IPS-15b (cell line): ENCODE measurements around the gene GABBR2.

Experiments
- H3K27me3 ChIP-seq: one replicate; pipeline ENCODE4 v1.6.1; 2013; ENCODE audit warnings: low read length; ENCODE audit not compliant: control insufficient read depth, insufficient read depth
- H3K36me3 ChIP-seq: one replicate; pipeline ENCODE4 v1.6.1; 2013; ENCODE audit warnings: low read length; ENCODE audit not compliant: control insufficient read depth, insufficient read depth
- H3K4me1 ChIP-seq: one replicate; pipeline ENCODE4 v1.6.1; 2013; ENCODE audit warnings: mild to moderate bottlenecking, low read length; ENCODE audit not compliant: control insufficient read depth, insufficient read depth
- H3K4me3 ChIP-seq: one replicate; pipeline ENCODE4 v1.5.1; 2013; ENCODE audit warnings: low read depth, low read length
- H3K9ac ChIP-seq: one replicate; pipeline ENCODE4 v1.6.1; 2013; ENCODE audit warnings: low read depth, mild to moderate bottlenecking, low read length
- H3K9me3 ChIP-seq: one replicate; pipeline ENCODE4 v1.6.1; 2013; ENCODE audit warnings: mild to moderate bottlenecking, low read length; ENCODE audit not compliant: control insufficient read depth, insufficient read depth

GABBR2 gene

DNA sequence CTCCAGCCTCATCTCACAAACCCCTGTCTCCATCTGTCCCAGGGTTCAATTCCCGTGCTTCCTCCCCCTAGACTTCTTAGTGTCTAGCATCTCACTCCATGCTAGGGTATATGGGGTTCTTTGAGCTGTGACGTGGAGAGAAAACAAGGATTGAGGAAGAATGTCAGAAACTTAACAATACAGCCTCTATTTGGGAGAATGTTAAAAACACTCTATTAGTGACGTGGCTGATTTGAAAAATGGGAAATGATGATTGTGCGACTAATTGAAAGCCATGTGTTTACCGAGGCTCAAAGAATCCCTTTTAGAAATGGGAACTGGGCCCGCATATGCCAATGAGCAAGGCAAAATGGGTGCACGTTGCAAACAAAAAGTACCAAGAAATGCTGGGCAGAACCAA, 380.6 kb downstream of the GABBR2 start:
- H3K9me3 ChIP-seq: no peaks in the 10 kb centered on the region
- no peaks in the 10 kb centered on the region for H3K36me3 ChIP-seq
- H3K9ac ChIP-seq: no peak overlapping the region
- H3K4me1 ChIP-seq: no peaks in the 10 kb centered on the region
- H3K4me3 ChIP-seq: no peak overlapping the region
- H3K27me3 ChIP-seq: no peaks in the 10 kb centered on the region

DNA sequence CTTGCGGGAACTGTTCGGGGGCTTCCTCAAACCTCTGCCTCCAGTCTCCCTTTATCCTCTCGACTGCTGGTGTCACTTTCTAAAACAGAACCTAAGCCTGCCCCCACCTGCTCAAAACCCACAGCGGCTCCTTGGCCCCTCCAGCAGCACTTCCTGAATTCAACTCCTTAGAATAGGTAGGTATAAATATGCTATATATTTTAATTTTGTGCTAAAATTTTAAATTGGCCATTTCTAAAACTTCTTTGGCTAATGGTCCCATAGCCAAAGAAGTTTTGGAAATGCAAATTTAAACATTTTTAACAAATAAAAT, 381.5 kb downstream of the GABBR2 start:
- Histone ChIP-seq H3K4me3 (no peak overlapping the region), H3K27me3 (no peaks in the 10 kb centered on the region), H3K9ac (no peak overlapping the region), H3K9me3 (no peaks in the 10 kb centered on the region), H3K36me3 (no peaks in the 10 kb centered on the region), H3K4me1 (no peaks in the 10 kb centered on the region)

DNA sequence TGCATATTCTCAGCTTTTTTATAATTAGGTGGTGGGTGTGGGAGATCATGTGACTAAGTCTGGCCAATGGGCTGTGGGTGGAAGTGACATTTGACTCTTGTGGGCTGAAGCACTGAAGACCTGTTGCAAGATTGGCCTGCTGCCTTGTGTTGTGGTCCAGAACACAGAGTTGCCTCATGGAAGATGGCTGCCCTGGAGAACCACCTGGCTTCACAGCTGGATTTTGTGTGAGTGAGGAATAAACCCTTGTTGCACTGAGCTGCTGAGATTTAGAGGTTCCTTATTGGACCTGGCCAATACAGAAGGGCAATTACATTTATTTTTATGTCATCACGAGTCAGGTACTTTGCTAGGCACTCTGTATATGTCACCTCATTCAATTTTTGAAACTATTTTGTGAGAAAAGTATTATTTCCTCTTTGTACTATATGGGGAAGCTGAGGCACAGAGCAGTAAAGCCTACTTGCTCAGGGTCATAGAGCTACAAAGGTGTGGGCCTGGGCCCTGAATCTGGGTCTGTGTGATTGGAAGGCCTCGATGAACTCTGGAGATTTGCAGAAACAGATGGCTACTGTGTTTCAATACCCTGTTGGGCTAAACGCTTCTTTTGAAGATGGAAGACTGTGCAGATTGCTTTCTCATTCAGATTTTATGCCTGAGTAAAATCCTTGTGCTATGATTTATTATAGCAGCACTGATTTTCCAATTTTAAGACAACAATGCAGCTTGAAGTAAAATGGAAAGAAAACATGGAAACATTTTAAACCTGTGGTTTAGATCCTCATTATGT, 382.1 kb downstream of the GABBR2 start:
- Histone ChIP-seq H3K4me3 (no peak overlapping the region), H3K9ac (no peak overlapping the region), H3K9me3 (no peaks in the 10 kb centered on the region), H3K27me3 (no peaks in the 10 kb centered on the region), H3K4me1 (no peaks in the 10 kb centered on the region), H3K36me3 (no peaks in the 10 kb centered on the region)

DNA sequence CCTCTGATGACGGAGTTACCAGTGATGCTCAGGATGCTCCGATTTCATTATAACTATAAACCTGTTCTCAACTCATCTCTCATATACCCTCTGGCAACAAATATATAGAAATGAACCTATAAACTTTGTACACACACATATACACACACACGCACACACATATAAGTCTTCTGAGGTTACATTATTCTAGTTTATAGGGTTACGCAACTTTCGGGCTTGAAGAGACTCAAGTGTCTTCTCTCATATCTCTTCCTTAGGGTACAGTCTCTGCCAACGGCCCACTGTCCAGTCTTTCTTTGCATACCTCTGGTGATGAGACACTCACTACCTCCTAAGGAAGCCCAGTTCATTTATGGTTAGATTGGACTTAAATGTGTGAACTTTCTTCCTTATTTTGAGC, 383.9 kb downstream of the GABBR2 start:
- Histone ChIP-seq H3K4me1 (no peaks in the 10 kb centered on the region), H3K9me3 (no peaks in the 10 kb centered on the region), H3K36me3 (no peaks in the 10 kb centered on the region), H3K9ac (no peak overlapping the region), H3K27me3 (no peaks in the 10 kb centered on the region), H3K4me3 (no peak overlapping the region)

DNA sequence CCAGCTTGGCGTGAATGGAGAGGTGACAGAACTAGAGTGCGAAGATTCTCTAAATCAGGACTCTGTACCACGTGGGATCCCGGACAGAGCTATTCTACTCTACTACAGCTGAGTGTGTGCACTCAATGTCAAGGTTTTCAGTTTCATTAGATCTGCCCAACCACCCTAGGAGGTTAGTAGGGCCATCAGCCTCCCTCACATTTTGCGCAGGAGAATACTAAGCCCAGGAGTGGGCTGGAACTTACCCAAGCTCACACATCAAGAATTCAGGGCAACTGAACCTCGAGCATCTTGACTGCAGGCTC, 385.0 kb downstream of the GABBR2 start:
- Histone ChIP-seq H3K4me3 (no peak overlapping the region), H3K9me3 (no peaks in the 10 kb centered on the region), H3K36me3 (no peaks in the 10 kb centered on the region), H3K27me3 (no peaks in the 10 kb centered on the region), H3K9ac (no peak overlapping the region), H3K4me1 (no peaks in the 10 kb centered on the region)

DNA sequence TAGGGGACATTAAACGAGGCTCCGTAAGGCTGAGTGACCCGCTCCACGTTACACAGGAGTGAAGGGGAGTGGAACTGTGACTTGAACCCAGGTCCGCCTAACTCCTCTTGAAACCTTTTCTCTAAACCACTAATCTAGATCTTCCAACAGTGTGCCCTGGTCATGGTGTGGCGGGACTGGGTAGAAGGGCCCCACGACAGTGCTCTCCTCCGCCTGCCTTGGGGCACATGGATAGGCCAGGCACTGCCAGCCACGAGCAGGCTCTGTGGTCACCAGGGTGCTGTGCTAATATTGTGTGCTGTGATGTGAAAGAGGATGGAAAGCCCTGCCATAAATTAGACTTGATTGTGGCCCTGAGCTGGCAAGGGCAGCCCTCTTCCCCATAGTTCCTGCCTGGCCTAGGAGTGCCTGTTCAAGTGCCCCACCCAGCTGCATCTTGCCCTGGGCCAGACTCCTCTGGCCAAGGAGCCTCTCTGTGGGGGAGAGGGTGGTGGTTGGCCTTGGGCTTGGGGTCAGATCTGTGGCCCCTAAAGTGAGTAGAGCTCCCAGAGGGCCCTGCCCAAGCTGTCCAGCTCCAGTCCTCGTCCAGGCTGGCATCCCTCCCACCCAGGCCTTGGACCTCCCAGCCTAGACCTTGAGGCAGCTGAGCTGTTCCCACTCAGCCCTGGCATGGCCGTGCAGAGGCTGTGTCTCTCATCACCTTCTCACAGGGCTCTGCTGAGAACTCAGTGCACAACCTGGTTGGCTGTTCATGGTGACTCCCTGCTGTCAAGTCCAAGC, 385.5 kb downstream of the GABBR2 start:
- Histone ChIP-seq H3K27me3 (no peaks in the 10 kb centered on the region), H3K4me3 (no peak overlapping the region), H3K4me1 (no peaks in the 10 kb centered on the region), H3K9ac (no peak overlapping the region), H3K36me3 (no peaks in the 10 kb centered on the region), H3K9me3 (no peaks in the 10 kb centered on the region)

DNA sequence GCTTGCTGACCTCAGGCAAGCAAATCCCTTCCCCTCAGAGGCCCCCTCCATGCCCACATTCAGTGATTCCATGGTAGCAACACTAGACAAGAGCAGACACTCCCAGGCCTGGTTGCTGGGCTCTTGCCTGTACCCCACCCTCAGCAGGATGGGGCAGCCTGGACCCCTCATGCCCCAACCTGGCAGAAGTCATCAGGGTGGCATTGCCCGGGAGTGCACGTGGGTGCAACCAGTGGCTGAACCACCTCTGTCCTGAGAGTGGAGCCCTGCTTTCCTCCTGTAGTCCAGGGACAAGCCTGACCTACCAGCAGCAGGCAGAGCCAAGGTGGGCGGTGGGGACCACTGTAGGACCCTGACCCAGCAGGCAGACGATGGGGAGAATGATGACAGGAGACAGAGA, 387.5 kb downstream of the GABBR2 start:
- no peak overlapping the region for H3K9ac ChIP-seq
- H3K4me3 ChIP-seq: no peak overlapping the region
- H3K27me3 ChIP-seq: no peaks in the 10 kb centered on the region
- H3K36me3 ChIP-seq: no peaks in the 10 kb centered on the region
- H3K9me3 ChIP-seq: no peaks in the 10 kb centered on the region
- H3K4me1 ChIP-seq: no peaks in the 10 kb centered on the region

DNA sequence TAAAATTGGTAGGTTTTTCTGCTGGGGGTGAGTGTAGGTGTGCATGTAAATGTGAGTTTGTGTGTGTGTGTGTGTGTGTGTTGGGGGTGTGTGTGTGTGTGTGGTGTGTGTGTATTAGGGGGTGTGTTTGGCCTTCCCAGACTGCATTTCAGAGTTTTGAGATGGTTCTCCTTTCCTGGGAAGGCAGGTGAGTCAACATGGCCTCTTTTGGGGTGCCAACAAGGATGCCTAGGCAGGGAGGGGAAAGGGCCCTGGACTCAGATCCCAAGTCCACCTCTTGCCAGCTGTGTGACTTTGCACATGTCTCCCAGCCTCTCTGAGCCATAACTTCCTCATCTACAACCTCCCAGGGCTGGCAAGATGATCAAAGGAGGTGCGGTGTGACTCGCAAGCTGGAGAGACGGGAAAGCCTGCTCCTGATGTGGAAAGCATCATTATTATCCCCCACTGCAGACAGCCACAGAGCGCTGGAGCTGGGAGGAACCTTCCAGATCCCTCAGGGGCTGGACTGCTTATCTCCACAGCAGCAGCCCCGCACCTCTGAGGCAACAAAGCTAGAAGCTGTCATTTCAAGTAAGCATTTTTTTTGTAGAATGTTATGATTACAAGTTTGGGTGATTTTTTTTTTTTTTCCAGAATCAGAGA, 389.8 kb downstream of the GABBR2 start:
- H3K9me3 ChIP-seq: no peaks in the 10 kb centered on the region
- H3K27me3 ChIP-seq: no peaks in the 10 kb centered on the region
- peaks cover 4% of the 10 kb centered on the region for H3K4me1 ChIP-seq
- no peak overlapping the region for H3K4me3 ChIP-seq
- no peaks in the 10 kb centered on the region for H3K36me3 ChIP-seq
- no peak overlapping the region for H3K9ac ChIP-seq

DNA sequence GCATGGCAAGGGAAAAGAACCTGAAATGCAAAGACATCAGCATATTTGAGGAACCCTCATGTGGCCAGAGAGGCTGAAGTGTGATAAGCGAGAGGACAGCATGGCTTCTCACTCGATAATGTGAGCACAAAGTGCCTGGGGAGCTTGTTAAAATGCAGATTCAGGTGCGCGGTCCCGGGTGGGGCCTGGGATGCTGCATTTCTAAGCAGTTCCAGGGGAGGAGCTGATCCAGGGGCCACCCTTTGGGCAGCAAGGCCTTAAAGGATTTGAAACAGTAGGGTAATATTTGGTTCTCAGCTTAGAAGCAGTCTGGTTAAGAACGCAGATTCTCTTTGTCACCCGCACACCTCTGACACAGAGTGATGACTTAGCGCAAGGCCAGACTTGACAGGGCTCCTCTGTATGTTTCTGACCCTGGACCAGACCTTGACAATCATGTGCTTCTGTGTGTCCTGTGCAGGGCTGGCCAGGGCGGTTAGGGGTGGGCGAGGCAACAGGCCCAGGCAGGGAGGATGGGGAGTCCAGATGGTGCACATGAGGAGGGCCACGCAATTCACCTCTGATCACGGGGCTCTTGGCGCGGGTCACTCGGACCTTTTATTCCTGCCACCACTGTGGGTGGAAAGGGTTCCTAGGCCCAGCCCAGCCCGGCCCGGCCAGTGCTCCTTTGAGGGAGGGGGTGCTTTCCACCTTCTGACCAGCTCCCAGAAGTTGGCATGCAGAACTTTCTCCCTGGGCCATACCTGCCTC, 390.5 kb downstream of the GABBR2 start:
- no peaks in the 10 kb centered on the region for H3K36me3 ChIP-seq
- no peaks in the 10 kb centered on the region for H3K27me3 ChIP-seq
- peaks cover 4% of the 10 kb centered on the region for H3K4me1 ChIP-seq
- no peaks in the 10 kb centered on the region for H3K9me3 ChIP-seq
- H3K4me3 ChIP-seq: no peak overlapping the region
- H3K9ac ChIP-seq: no peak overlapping the region

DNA sequence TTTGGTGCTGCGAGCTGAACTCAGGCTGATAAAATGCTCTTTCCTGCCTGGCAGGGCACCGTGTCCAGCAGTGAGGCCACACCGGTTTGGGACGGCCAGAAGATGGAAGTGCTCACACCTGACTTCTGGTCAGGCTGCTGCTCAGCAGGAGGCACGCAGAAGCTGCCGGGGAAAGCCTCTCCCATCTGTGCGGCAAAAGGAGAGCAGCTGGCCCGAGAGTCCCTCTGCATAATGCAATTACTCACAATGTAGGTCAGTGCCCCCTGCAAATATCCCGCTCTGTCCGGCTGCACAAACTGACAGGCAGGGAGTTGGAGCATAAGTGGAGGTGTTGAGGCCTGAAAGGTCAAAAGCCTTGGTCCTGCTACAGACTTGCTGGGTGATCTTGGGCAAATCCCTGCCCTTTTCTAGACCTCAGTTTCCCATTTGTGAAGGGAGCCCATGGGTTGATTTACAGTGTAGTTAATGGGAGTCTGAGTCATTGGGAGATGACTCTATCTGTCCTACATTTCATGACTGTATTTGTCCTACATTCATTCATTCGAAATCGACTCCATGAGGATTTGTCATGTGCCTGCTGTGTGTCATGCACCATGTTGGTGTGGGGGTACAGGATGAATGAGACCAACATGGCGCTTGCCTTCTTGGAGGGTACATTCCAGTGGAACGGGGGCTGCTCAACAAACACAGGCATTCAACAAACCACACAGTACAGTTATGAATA, 391.4 kb downstream of the GABBR2 start:
- no peaks in the 10 kb centered on the region for H3K27me3 ChIP-seq
- no peak overlapping the region for H3K4me3 ChIP-seq
- peaks cover 4% of the 10 kb centered on the region for H3K4me1 ChIP-seq
- H3K9me3 ChIP-seq: no peaks in the 10 kb centered on the region
- H3K9ac ChIP-seq: no peak overlapping the region
- no peaks in the 10 kb centered on the region for H3K36me3 ChIP-seq

DNA sequence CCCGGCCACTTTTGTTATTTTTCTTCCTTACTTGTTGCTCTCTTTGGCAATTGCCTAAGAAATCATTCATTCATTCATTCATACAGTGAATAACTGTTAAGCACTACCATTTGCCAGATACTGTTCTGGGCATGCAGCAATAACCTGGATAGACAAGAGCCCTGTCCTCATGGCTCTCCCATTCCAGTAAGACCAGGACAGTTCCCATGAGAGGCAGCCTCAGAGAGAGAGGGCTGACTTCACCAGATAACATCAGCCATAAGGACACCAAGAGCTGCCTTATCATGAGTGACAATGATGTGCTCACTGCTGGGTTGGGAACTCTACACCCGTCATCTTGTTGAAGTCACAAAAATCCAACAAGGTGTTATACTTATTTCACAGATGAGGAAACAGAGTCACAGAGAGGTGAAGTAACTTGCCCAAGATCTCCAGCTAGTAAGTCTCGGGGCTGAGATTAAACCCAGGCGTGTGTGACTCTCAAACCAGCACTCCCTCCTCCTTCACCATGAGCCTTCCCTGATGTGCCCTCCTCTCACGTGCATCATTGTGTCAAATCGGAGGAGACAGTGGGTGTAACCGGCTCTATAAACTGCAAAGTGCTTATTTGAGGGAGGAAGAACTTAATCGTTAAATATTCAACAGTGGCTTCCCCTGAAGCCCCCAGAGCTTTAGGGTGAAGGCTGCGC, 392.1 kb downstream of the GABBR2 start:
- Histone ChIP-seq H3K36me3 (no peaks in the 10 kb centered on the region), H3K4me3 (no peak overlapping the region), H3K4me1 (peaks cover 4% of the 10 kb centered on the region), H3K27me3 (no peaks in the 10 kb centered on the region), H3K9me3 (no peaks in the 10 kb centered on the region), H3K9ac (no peak overlapping the region)
